GM12878 (cell line): ENCODE results near the gene ESCO1. TPM values are rescaled to one million over a fixed set of nuclear protein-coding genes. Genes with fewer than 3 reads are reported as not detected.

ENCODE experiments used
- ESRRA ChIP-seq: IDR thresholded peaks from 2 replicates; pipeline ENCODE4 v1.6.1; 2012; ENCODE audit warnings: mild to moderate bottlenecking, low read length, improper control_type of control experiment
- GABPA ChIP-seq: IDR thresholded peaks from 2 replicates; pipeline ENCODE4 v1.6.1; 2014; ENCODE audit warnings: antibody characterized with exemption, low read depth, mild to moderate bottlenecking, inconsistent platforms
- MTA2 ChIP-seq: fragments of 450-650 bp; IDR thresholded peaks from 2 replicates; pipeline ENCODE4 v1.6.1; 2016; ENCODE audit warnings: low read depth, mild to moderate bottlenecking, moderate library complexity
- MYB ChIP-seq: fragments of 150-350 bp; IDR thresholded peaks from 2 replicates; pipeline ENCODE4 v1.6.1; 2014; ENCODE audit warnings: mild to moderate bottlenecking, low read depth, low read length, borderline replicate concordance
- NFXL1 ChIP-seq: fragments of 450-650 bp; IDR thresholded peaks from 2 replicates; pipeline ENCODE4 v1.6.1; 2017; ENCODE audit warnings: antibody characterized with exemption, mild to moderate bottlenecking, borderline replicate concordance
- NR2C2 ChIP-seq: IDR thresholded peaks from 2 replicates; pipeline ENCODE4 v1.6.1; 2011; ENCODE audit warnings: borderline replicate concordance, low read depth; ENCODE audit not compliant: control insufficient read depth, insufficient read length
- RAD21 ChIP-seq: IDR thresholded peaks from 2 replicates; pipeline ENCODE4 v1.6.1; 2011; ENCODE audit warnings: mild to moderate bottlenecking, low read depth, low read length, moderate library complexity; ENCODE audit not compliant: insufficient read depth
- SMAD1 ChIP-seq: fragments of 450-650 bp; IDR thresholded peaks from 2 replicates; pipeline ENCODE4 v1.6.1; 2018; ENCODE audit warnings: mild to moderate bottlenecking, low read depth; ENCODE audit not compliant: partially characterized antibody
- SMARCA5 ChIP-seq: fragments of 450-650 bp; IDR thresholded peaks from 2 replicates; pipeline ENCODE4 v1.6.1; 2017; ENCODE audit warnings: mild to moderate bottlenecking
- SUPT20H ChIP-seq: IDR thresholded peaks from 2 replicates; pipeline ENCODE4 v1.6.1; 2011; ENCODE audit warnings: low read depth, mild to moderate bottlenecking, low read length, moderate library complexity, borderline replicate concordance; ENCODE audit not compliant: control insufficient read depth
- SUZ12 ChIP-seq: fragments of 200-600 bp; sonication (generic); IDR thresholded peaks from one replicate; pipeline ENCODE4 v1.6.1; 2018; ENCODE audit warnings: antibody characterized with exemption, mild to moderate bottlenecking; ENCODE audit not compliant: unreplicated experiment
- TBL1XR1 ChIP-seq: IDR thresholded peaks from 2 replicates; pipeline ENCODE4 v1.6.1; 2012; ENCODE audit warnings: low read depth, low read length, improper control_type of control experiment
- YBX1 ChIP-seq: fragments of 450-650 bp; IDR thresholded peaks from 2 replicates; pipeline ENCODE4 v1.6.1; 2016; ENCODE audit warnings: antibody characterized with exemption
- ZNF217 ChIP-seq: fragments of 450-650 bp; IDR thresholded peaks from 2 replicates; pipeline ENCODE4 v1.6.1; 2017; ENCODE audit warnings: antibody characterized with exemption, mild to moderate bottlenecking
- polyA plus RNA-seq, 11 experiments: library from polyadenylated mRNA; depleted of rRNA in 4 of 11; unstranded in 6 of 11; stranded (reverse) in 5 of 11; fragments of >200 nt; fragmentation: Nextera tagmentation in 4 of 11; fragmentation: Illumina TruSeq in 1 of 11; extraction: Ambion mirVana in 4 of 11; extraction: Trizol in 1 of 11; gene quantifications; 1 replicate in 1 of 11; 2 replicates in 10 of 11; pipeline versions ENCODE4 v1.2.1 to v1.2.3, GENCODE V29; 2011 to 2016; ENCODE audit warnings: inconsistent platforms in 2 of 11, missing spikeins in 2 of 11, low read depth in 1 of 11
- total RNA-seq, 4 experiments: library from RNA; depleted of rRNA in 3 of 4; stranded (reverse); fragments of >200 nt in 3 of 4; fragmentation: Illumina TruSeq in 1 of 4; extraction: Trizol in 1 of 4; gene quantifications; 2 replicates each; pipeline versions ENCODE4 v1.2.1 to v1.2.3, GENCODE V29; 2013 to 2021
- TF ChIP-seq, protein P1 (sequence below): fragments of 450-650 bp; IDR thresholded peaks from 2 replicates; pipeline ENCODE4 v1.6.1; 2017; ENCODE audit warnings: mild to moderate bottlenecking, moderate library complexity
- TF ChIP-seq, protein P2 (sequence below): fragments of 450-650 bp; IDR thresholded peaks from 2 replicates; pipeline ENCODE4 v1.6.1; 2017; ENCODE audit warnings: mild to moderate bottlenecking
- TF ChIP-seq, protein P3 (sequence below): IDR thresholded peaks from 2 replicates; pipeline ENCODE4 v1.6.1; 2011; ENCODE audit warnings: mild to moderate bottlenecking, low read depth, low read length, moderate library complexity; ENCODE audit not compliant: insufficient replicate concordance
- TF ChIP-seq, protein P4 (sequence below): IDR thresholded peaks from 2 replicates; pipeline ENCODE4 v1.6.1; 2012; ENCODE audit warnings: mild to moderate bottlenecking, low read depth, low read length

Gene ESCO1
- total and polyA plus RNA-seq, 10 of the 15 experiments (the other 5 are each of a cell fraction or from before 2014, with no cell fraction given), result 8.6 to 22.4 (median 12.4) TPM

DNA sequence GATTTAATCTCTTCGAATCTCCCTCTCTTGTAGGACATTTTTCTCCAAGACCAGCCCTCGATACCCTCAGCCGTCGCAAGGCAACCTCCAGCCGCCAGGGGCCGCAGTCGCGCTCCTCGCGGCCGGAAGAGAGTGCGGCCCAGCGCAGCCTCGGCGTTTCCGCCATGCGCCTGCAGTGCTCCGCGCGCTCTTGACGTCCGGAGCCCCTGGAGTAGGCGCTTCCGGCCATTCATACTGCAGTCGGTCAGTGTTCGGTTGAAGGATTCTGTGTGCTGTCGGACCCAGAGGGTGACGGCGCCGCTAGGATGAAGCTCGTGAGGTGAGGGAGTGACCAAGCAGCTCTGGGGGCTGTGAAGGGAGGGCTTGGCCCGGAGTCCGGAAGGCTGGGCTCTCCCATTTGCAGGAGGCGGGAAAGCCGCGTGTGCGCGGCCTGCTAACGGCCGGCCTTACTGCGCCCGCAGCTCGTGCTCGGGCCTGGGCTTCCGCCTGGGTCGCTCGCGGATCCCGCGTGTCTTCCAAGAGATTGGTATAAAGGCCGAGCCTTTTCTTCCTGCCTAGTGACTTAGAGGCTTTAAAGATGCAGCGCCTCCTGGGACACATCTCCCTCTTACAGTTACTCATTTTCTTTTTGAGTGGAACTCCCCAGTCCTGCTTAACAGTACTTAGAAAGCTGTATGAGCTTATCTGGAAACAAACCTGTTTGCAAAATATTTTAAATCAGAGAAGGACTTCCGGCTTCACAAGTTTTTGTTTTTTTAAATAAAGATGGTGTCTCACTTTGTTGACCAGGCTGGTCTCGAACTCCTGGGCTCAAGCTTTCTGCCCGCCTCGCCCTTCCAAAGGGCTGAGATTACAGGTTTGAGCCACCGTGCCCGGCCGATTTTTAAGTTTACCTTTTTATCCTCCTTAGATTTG, 11.9 kb upstream of the ESCO1 start, which contains the start of gene SNRPD1 (continued):
- TF ChIP-seq, protein P1, sequence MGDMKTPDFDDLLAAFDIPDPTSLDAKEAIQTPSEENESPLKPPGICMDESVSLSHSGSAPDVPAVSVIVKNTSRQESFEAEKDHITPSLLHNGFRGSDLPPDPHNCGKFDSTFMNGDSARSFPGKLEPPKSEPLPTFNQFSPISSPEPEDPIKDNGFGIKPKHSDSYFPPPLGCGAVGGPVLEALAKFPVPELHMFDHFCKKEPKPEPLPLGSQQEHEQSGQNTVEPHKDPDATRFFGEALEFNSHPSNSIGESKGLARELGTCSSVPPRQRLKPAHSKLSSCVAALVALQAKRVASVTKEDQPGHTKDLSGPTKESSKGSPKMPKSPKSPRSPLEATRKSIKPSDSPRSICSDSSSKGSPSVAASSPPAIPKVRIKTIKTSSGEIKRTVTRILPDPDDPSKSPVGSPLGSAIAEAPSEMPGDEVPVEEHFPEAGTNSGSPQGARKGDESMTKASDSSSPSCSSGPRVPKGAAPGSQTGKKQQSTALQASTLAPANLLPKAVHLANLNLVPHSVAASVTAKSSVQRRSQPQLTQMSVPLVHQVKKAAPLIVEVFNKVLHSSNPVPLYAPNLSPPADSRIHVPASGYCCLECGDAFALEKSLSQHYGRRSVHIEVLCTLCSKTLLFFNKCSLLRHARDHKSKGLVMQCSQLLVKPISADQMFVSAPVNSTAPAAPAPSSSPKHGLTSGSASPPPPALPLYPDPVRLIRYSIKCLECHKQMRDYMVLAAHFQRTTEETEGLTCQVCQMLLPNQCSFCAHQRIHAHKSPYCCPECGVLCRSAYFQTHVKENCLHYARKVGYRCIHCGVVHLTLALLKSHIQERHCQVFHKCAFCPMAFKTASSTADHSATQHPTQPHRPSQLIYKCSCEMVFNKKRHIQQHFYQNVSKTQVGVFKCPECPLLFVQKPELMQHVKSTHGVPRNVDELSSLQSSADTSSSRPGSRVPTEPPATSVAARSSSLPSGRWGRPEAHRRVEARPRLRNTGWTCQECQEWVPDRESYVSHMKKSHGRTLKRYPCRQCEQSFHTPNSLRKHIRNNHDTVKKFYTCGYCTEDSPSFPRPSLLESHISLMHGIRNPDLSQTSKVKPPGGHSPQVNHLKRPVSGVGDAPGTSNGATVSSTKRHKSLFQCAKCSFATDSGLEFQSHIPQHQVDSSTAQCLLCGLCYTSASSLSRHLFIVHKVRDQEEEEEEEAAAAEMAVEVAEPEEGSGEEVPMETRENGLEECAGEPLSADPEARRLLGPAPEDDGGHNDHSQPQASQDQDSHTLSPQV, result peak; percentile 71; the same call in 1 of the 2 replicates
- TF ChIP-seq, protein P2, sequence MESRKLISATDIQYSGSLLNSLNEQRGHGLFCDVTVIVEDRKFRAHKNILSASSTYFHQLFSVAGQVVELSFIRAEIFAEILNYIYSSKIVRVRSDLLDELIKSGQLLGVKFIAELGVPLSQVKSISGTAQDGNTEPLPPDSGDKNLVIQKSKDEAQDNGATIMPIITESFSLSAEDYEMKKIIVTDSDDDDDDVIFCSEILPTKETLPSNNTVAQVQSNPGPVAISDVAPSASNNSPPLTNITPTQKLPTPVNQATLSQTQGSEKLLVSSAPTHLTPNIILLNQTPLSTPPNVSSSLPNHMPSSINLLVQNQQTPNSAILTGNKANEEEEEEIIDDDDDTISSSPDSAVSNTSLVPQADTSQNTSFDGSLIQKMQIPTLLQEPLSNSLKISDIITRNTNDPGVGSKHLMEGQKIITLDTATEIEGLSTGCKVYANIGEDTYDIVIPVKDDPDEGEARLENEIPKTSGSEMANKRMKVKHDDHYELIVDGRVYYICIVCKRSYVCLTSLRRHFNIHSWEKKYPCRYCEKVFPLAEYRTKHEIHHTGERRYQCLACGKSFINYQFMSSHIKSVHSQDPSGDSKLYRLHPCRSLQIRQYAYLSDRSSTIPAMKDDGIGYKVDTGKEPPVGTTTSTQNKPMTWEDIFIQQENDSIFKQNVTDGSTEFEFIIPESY, result peak; percentile 76; the same call in 1 of the 2 replicates
- no peak for TF ChIP-seq SMAD1
- no peak for TF ChIP-seq ESRRA
- no peak for TF ChIP-seq MYB
- peak; percentile 81; the same call in 1 of the 2 replicates for TF ChIP-seq TBL1XR1
- TF ChIP-seq, protein P3, sequence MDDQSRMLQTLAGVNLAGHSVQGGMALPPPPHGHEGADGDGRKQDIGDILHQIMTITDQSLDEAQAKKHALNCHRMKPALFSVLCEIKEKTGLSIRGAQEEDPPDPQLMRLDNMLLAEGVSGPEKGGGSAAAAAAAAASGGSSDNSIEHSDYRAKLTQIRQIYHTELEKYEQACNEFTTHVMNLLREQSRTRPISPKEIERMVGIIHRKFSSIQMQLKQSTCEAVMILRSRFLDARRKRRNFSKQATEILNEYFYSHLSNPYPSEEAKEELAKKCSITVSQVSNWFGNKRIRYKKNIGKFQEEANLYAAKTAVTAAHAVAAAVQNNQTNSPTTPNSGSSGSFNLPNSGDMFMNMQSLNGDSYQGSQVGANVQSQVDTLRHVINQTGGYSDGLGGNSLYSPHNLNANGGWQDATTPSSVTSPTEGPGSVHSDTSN, result no peak
- peak; percentile 74; the same call in 1 of the 2 replicates for TF ChIP-seq ZNF217
- TF ChIP-seq SUZ12, result no peak
- peak; percentile 93; the same call in 1 of the 2 replicates for TF ChIP-seq SMARCA5
- TF ChIP-seq, protein P4, sequence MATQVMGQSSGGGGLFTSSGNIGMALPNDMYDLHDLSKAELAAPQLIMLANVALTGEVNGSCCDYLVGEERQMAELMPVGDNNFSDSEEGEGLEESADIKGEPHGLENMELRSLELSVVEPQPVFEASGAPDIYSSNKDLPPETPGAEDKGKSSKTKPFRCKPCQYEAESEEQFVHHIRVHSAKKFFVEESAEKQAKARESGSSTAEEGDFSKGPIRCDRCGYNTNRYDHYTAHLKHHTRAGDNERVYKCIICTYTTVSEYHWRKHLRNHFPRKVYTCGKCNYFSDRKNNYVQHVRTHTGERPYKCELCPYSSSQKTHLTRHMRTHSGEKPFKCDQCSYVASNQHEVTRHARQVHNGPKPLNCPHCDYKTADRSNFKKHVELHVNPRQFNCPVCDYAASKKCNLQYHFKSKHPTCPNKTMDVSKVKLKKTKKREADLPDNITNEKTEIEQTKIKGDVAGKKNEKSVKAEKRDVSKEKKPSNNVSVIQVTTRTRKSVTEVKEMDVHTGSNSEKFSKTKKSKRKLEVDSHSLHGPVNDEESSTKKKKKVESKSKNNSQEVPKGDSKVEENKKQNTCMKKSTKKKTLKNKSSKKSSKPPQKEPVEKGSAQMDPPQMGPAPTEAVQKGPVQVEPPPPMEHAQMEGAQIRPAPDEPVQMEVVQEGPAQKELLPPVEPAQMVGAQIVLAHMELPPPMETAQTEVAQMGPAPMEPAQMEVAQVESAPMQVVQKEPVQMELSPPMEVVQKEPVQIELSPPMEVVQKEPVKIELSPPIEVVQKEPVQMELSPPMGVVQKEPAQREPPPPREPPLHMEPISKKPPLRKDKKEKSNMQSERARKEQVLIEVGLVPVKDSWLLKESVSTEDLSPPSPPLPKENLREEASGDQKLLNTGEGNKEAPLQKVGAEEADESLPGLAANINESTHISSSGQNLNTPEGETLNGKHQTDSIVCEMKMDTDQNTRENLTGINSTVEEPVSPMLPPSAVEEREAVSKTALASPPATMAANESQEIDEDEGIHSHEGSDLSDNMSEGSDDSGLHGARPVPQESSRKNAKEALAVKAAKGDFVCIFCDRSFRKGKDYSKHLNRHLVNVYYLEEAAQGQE, result no peak
- no peak for TF ChIP-seq NFXL1
- TF ChIP-seq GABPA, result peak; percentile 93
- no peak for TF ChIP-seq SUPT20H
- no peak for TF ChIP-seq NR2C2
- no peak for TF ChIP-seq YBX1
- TF ChIP-seq MTA2, result no peak
- TF ChIP-seq RAD21, result peak; percentile 43
